RWPE2 (cell line): ENCODE measurements around the gene ALDH1L1.

Experiments used
- ATAC-seq: fragments of 200-7000 bp; cut with Tn5 transposase; 3 replicates; pipeline ENCODE4 v1.9.1; 2021; ENCODE audit warnings: low read depth
- DNase-seq: peaks from one replicate; pipeline ENCODE4 v3.0.0-alpha.2; 2020; ENCODE audit warnings: low spot score
- H3K27ac ChIP-seq: fragments of 450-650 bp; 2 replicates; pipeline ENCODE4 v1.5.1; 2017; ENCODE audit warnings: mild to moderate bottlenecking; ENCODE audit not compliant: poor library complexity, severe bottlenecking
- H3K27me3 ChIP-seq: fragments of 250-450 bp; sonication (Bioruptor Pico); 2 replicates; pipeline ENCODE4 v1.5.1; 2021; ENCODE audit warnings: mild to moderate bottlenecking, moderate library complexity; ENCODE audit not compliant: insufficient read depth, poor library complexity, severe bottlenecking
- H3K36me3 ChIP-seq: fragments of 250-450 bp; sonication (Bioruptor Pico); 2 replicates; pipeline ENCODE4 v1.5.1; 2020; ENCODE audit warnings: low read depth, mild to moderate bottlenecking, moderate library complexity
- H3K4me1 ChIP-seq: fragments of 250-450 bp; sonication (Bioruptor Pico); 2 replicates; pipeline ENCODE4 v1.5.1; 2021; ENCODE audit warnings: mild to moderate bottlenecking, moderate library complexity; ENCODE audit not compliant: insufficient read depth, poor library complexity, severe bottlenecking
- H3K4me3 ChIP-seq: fragments of 250-450 bp; sonication (Bioruptor Pico); 2 replicates; pipeline ENCODE4 v1.5.1; 2021; ENCODE audit warnings: mild to moderate bottlenecking, moderate library complexity; ENCODE audit not compliant: severe bottlenecking
- H3K9me3 ChIP-seq: fragments of 250-450 bp; sonication (Bioruptor Pico); 2 replicates; pipeline ENCODE4 v1.5.1; 2021; ENCODE audit warnings: mild to moderate bottlenecking, moderate library complexity; ENCODE audit not compliant: severe bottlenecking
- CTCF ChIP-seq: fragments of 450-650 bp; IDR thresholded peaks from one replicate; pipeline ENCODE4 v1.5.1; 2017; ENCODE audit warnings: mild to moderate bottlenecking, moderate library complexity; ENCODE audit not compliant: poor library complexity, severe bottlenecking

The ALDH1L1 gene

GRCh38 chr3:126208606-126209256 lies 28.3 kb upstream of the ALDH1L1 start:
- H3K27ac ChIP-seq = peak overlapping the region; percentile 60
- no peaks in the 10 kb centered on the region for H3K27me3 ChIP-seq
- no peak overlapping the region for H3K4me3 ChIP-seq
- no peak for TF ChIP-seq CTCF
- peak; percentile 80 for ATAC-seq
- H3K36me3 ChIP-seq = no peaks in the 10 kb centered on the region
- H3K4me1 ChIP-seq = peaks cover 16% of the 10 kb centered on the region
- no peaks in the 10 kb centered on the region for H3K9me3 ChIP-seq
- peak; percentile 91 for DNase-seq

GRCh38 chr3:126208182-126208581 lies 27.8 kb upstream of the ALDH1L1 start:
- H3K4me3 ChIP-seq = no peak overlapping the region
- no peaks in the 10 kb centered on the region for H3K9me3 ChIP-seq
- no peaks in the 10 kb centered on the region for H3K36me3 ChIP-seq
- H3K27ac ChIP-seq = peak overlapping the region; percentile 60
- ATAC-seq (no peak; the same call in 2 of the 3 replicates), DNase-seq (no peak)
- H3K27me3 ChIP-seq = no peaks in the 10 kb centered on the region
- H3K4me1 ChIP-seq = peaks cover 16% of the 10 kb centered on the region
- no peak for TF ChIP-seq CTCF

- Histone ChIP-seq H3K36me3 (no peaks in the 10 kb centered on the region), H3K9me3 (no peaks in the 10 kb centered on the region), H3K4me1 (peaks cover 16% of the 10 kb centered on the region), H3K27ac (no peak overlapping the region), H3K4me3 (no peak overlapping the region), H3K27me3 (no peaks in the 10 kb centered on the region)
- no peak for ATAC-seq
- no peak for TF ChIP-seq CTCF
- no peak for DNase-seq
Observed at GRCh38 chr3:126207166-126207565, 26.8 kb upstream of the ALDH1L1 start.

GRCh38 chr3:126205717-126206655 lies 25.6 kb upstream of the ALDH1L1 start:
- Histone ChIP-seq H3K36me3 (no peaks in the 10 kb centered on the region), H3K27me3 (no peaks in the 10 kb centered on the region), H3K4me3 (no peak overlapping the region), H3K9me3 (no peaks in the 10 kb centered on the region), H3K27ac (no peak overlapping the region), H3K4me1 (peaks cover 16% of the 10 kb centered on the region)
- DNase-seq = no peak
- ATAC-seq = no peak
- TF ChIP-seq CTCF = no peak
